ENCODE measurements around the gene SPECC1L. TPM values are rescaled to one million over a fixed set of nuclear protein-coding genes. Genes with fewer than 3 reads are reported as not detected.

Gene SPECC1L
- total RNA-seq, 4 donors from 2014 or later: 18.2 to 114 (median 55.3) TPM

- H3K4me1 ChIP-seq: peaks cover 0 to 8% of the 10 kb centered on the region in 2 donors
- H3K36me3 ChIP-seq: no peaks in the 10 kb centered on the region
- no peak overlapping the region for H3K27ac ChIP-seq
- no peak for DNase-seq
- H3K4me3 ChIP-seq: no peak overlapping the region
- no peaks in the 10 kb centered on the region for H3K9me3 ChIP-seq
- intact Hi-C loops (cut with DNase I; ENCODE audit: low total_unique reads): no loop called here
- no peak for TF ChIP-seq CTCF (IDR thresholded peaks at IDR 0.05)
- TF ChIP-seq POLR2A (IDR thresholded peaks at IDR 0.05): no peak
- H3K27me3 ChIP-seq: peaks cover 0 to 5% of the 10 kb centered on the region in 2 donors
These were observed 155.8 kb downstream of the SPECC1L start for GRCh38 chr22:24426436-24426835.

- TF ChIP-seq POLR2A (IDR thresholded peaks at IDR 0.05): no peak
- no peak for TF ChIP-seq CTCF (IDR thresholded peaks at IDR 0.05)
- Histone ChIP-seq H3K4me3 (no peak overlapping the region), H3K36me3 (no peaks in the 10 kb centered on the region), H3K27ac (no peak overlapping the region), H3K9me3 (no peaks in the 10 kb centered on the region), H3K4me1 (peaks cover 0 to 10% of the 10 kb centered on the region in 2 donors), H3K27me3 (peaks cover 0 to 5% of the 10 kb centered on the region in 2 donors)
- DNase-seq: no peak
- intact Hi-C loops (cut with DNase I; ENCODE audit: low total_unique reads): no loop called here
These were observed 156.3 kb downstream of the SPECC1L start for GRCh38 chr22:24426851-24427499.

GRCh38 chr22:24427500-24428164 is 157.0 kb downstream of the SPECC1L start, which contains the start of gene ADORA2A:
Gene ADORA2A (plus strand): TSS chr22:24427599. CDS start chr22:24433405, 5,806 bp downstream.
- no peak within 1 kb of the TSS for H3K27ac ChIP-seq
- no peak within 1 kb of the TSS for H3K4me3 ChIP-seq
- DNase-seq: no peak
- no peaks in the 10 kb centered on the region for H3K36me3 ChIP-seq
- no peaks in the 10 kb centered on the region for H3K9me3 ChIP-seq
- no peak for TF ChIP-seq CTCF (IDR thresholded peaks at IDR 0.05)
- no peak for TF ChIP-seq POLR2A (IDR thresholded peaks at IDR 0.05)
- peaks cover 0 to 5% of the 10 kb centered on the region in 2 donors for H3K27me3 ChIP-seq
- peaks cover 0 to 16% of the 10 kb centered on the region in 2 donors for H3K4me1 ChIP-seq
- intact Hi-C loops (cut with DNase I; ENCODE audit: low total_unique reads): no loop called here

GRCh38 chr22:24428751-24429410 is 158.2 kb downstream of the SPECC1L start:
- Histone ChIP-seq H3K27me3 (peaks cover 0 to 5% of the 10 kb centered on the region in 2 donors), H3K4me3 (no peak overlapping the region), H3K27ac (no peak overlapping the region), H3K4me1 (peaks cover 0 to 19% of the 10 kb centered on the region in 2 donors), H3K9me3 (no peaks in the 10 kb centered on the region), H3K36me3 (no peaks in the 10 kb centered on the region)
- no peak for DNase-seq
- TF ChIP-seq CTCF (IDR thresholded peaks at IDR 0.05) (no peak), POLR2A (IDR thresholded peaks at IDR 0.05) (no peak)
- intact Hi-C loops (cut with DNase I; ENCODE audit: low total_unique reads): no loop called here

Data from uterus (tissue), 4 donors.